Mesenchymal stem cell (in vitro differentiated cells and primary cell): Measurements from ENCODE around the gene RNF31.
"Not testable (repeated sequence)": the region's sequence is repeated elsewhere in the genome, so short reads cannot be mapped to it uniquely, and the experiment has no call there.

ENCODE experiments used
- DNase-seq: peaks from one replicate; pipeline ENCODE4 v3.0.0-alpha.2; 2013
- H2AFZ ChIP-seq: one replicate; pipeline ENCODE4 v1.6.1; 2013; ENCODE audit warnings: low read depth, mild to moderate bottlenecking, control low read depth, inconsistent platforms, low read length, moderate library complexity
- H2AK5ac ChIP-seq: 2 replicates; pipeline ENCODE4 v1.6.1; 2013; ENCODE audit warnings: low read length, moderate library complexity, mild to moderate bottlenecking, inconsistent platforms; ENCODE audit not compliant: severe bottlenecking
- H2BK120ac ChIP-seq: one replicate; pipeline ENCODE4 v1.6.1; 2013; ENCODE audit warnings: low read depth, mild to moderate bottlenecking, inconsistent platforms, low read length, moderate library complexity
- H2BK12ac ChIP-seq, 2 experiments: one replicate each; pipeline ENCODE4 v1.6.1; 2013; ENCODE audit warnings: inconsistent platforms in 2 of 2, low read length in 2 of 2, mild to moderate bottlenecking in 2 of 2, moderate library complexity in 2 of 2, control low read depth in 1 of 2
- H2BK15ac ChIP-seq: one replicate; pipeline ENCODE4 v1.6.1; 2013; ENCODE audit warnings: mild to moderate bottlenecking, low read depth, inconsistent platforms; ENCODE audit not compliant: poor library complexity, severe bottlenecking
- H2BK5ac ChIP-seq: 2 replicates; pipeline ENCODE4 v1.6.1; 2013; ENCODE audit warnings: low read depth, mild to moderate bottlenecking, low read length, control low read depth, inconsistent platforms; ENCODE audit not compliant: poor library complexity, severe bottlenecking
- H3K14ac ChIP-seq, 2 experiments: one replicate each; pipeline ENCODE4 v1.6.1; 2013; ENCODE audit warnings: inconsistent platforms in 2 of 2, low read length in 2 of 2, control low read depth in 1 of 2, mild to moderate bottlenecking in 1 of 2, moderate library complexity in 1 of 2
- H3K18ac ChIP-seq, 2 experiments: one replicate each; pipeline ENCODE4 v1.6.1; 2013; ENCODE audit warnings: inconsistent platforms in 2 of 2, low read length in 2 of 2, control low read depth in 1 of 2, low read depth in 1 of 2, mild to moderate bottlenecking in 1 of 2
- H3K23ac ChIP-seq, 2 experiments: one replicate each; pipeline ENCODE4 v1.6.1; 2013; ENCODE audit warnings: inconsistent platforms in 2 of 2, low read length in 2 of 2, mild to moderate bottlenecking in 2 of 2, moderate library complexity in 2 of 2, control low read depth in 1 of 2
- H3K27ac ChIP-seq: 2 replicates; pipeline ENCODE4 v1.5.1; 2013; ENCODE audit warnings: mild to moderate bottlenecking, moderate library complexity, low read length, control low read depth, inconsistent platforms; ENCODE audit not compliant: poor library complexity, severe bottlenecking
- H3K27me3 ChIP-seq, 2 experiments: 2 replicates each; pipeline versions ENCODE4 v1.6.1 to v1.7.0; 2013; ENCODE audit warnings: low read length in 2 of 2, mild to moderate bottlenecking in 2 of 2, moderate library complexity in 2 of 2, control low read depth in 1 of 2, inconsistent platforms in 1 of 2; ENCODE audit not compliant: control insufficient read depth in 1 of 2, insufficient read depth in 1 of 2
- H3K36me3 ChIP-seq, 2 experiments: 2 replicates each; pipeline versions ENCODE4 v1.6.1 to v1.7.0; 2013; ENCODE audit warnings: low read length in 2 of 2, control low read depth in 1 of 2, inconsistent platforms in 1 of 2, low read depth in 1 of 2, mild to moderate bottlenecking in 1 of 2; ENCODE audit not compliant: insufficient read depth in 2 of 2, control insufficient read depth in 1 of 2
- H3K4ac ChIP-seq, 2 experiments: one replicate each; pipeline ENCODE4 v1.6.1; 2013; ENCODE audit warnings: inconsistent platforms in 2 of 2, low read length in 2 of 2, mild to moderate bottlenecking in 2 of 2, moderate library complexity in 2 of 2, control low read depth in 1 of 2, low read depth in 1 of 2
- H3K4me1 ChIP-seq: 2 replicates; pipeline ENCODE4 v1.6.1; 2013; ENCODE audit warnings: low read depth, low read length, control low read depth; ENCODE audit not compliant: control insufficient read depth, insufficient read depth
- H3K4me2 ChIP-seq: 2 replicates; pipeline ENCODE4 v1.6.1; 2013; ENCODE audit warnings: low read length, mild to moderate bottlenecking, inconsistent platforms; ENCODE audit not compliant: poor library complexity, severe bottlenecking
- H3K4me3 ChIP-seq, 2 experiments: 2 replicates each; pipeline versions ENCODE4 v1.5.1 to v1.7.0; 2013; ENCODE audit warnings: low read length in 2 of 2, mild to moderate bottlenecking in 2 of 2, control low read depth in 1 of 2, low read depth in 1 of 2; ENCODE audit not compliant: insufficient read depth in 1 of 2
- H3K79me1 ChIP-seq: replicated peaks from 2 replicates; pipeline ENCODE4 v1.6.1; 2013; ENCODE audit warnings: mild to moderate bottlenecking, control low read depth, low read length, inconsistent platforms; ENCODE audit not compliant: poor library complexity, severe bottlenecking
- H3K9ac ChIP-seq: 2 replicates; pipeline ENCODE4 v1.7.0; 2013; ENCODE audit warnings: mild to moderate bottlenecking, low read length, moderate library complexity
- H3K9me3 ChIP-seq: 2 replicates; pipeline ENCODE4 v1.7.0; 2013; ENCODE audit warnings: mild to moderate bottlenecking, low read length; ENCODE audit not compliant: control insufficient read depth
- H4K8ac ChIP-seq: one replicate; pipeline ENCODE4 v1.6.1; 2013; ENCODE audit warnings: inconsistent platforms, mild to moderate bottlenecking, low read length, moderate library complexity
- H4K91ac ChIP-seq: one replicate; pipeline ENCODE4 v1.6.1; 2013; ENCODE audit warnings: mild to moderate bottlenecking, low read length, inconsistent platforms
- WGBS: methylation state at CpG from one replicate; pipeline ENCODE4 v1.1.7; 2013; ENCODE audit warnings: mixed read lengths; 5-methylcytosine and 5-hydroxymethylcytosine counted together

Gene RNF31

DNA sequence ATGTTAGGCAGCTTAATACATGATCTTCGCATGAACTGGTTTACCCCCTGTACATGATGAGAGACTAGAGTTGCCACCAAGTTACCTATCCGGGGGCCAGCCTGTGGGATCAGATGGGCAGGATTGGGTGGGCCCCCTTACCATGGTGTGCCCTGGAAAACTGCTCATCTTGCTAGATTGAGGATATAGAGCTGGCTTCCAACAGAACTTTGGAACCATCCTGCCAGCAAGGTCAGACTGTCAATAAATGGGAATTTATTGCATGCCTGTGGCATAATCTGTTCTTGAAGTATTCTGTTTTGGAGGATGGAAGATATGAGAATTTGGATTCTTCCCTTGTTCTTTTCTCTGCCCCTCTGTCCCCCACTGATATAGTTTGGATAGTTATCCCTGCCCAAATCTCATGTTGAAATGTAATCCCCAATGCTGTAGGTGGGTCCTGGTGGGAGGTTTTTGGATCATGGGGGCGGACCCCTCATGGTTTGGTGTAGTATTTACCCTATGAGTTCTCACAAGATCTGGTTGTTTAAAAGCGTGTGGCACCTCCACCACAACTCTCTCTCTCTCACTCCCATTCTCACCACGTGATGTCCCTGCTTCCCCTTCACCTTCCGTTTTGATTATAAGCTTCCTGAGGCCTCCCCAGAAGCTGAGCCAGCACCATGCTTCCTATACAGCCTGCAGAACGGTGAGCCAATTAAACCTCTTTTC is 51.7 kb downstream of the RNF31 start:
- no peak overlapping the region for H3K27ac ChIP-seq
- no peak overlapping the region for H2BK120ac ChIP-seq
- peaks cover 21% of the 10 kb centered on the region for H3K79me1 ChIP-seq
- H2BK15ac ChIP-seq = no peak overlapping the region
- H3K27me3 ChIP-seq = no peaks in the 10 kb centered on the region
- H3K18ac ChIP-seq = no peak overlapping the region
- H4K91ac ChIP-seq = no peak overlapping the region
- H3K36me3 ChIP-seq = peaks cover 9 to 28% of the 10 kb centered on the region in 2 experiments
- peaks cover 3% of the 10 kb centered on the region for H3K9me3 ChIP-seq
- no peak overlapping the region for H3K4me3 ChIP-seq
- H2BK5ac ChIP-seq = no peak overlapping the region
- H4K8ac ChIP-seq = no peak overlapping the region
- no peak overlapping the region for H2AK5ac ChIP-seq
- H3K4me2 ChIP-seq = peak overlapping the region; percentile 22
- DNase-seq = no peak
- no peak overlapping the region for H2AFZ ChIP-seq
- no peak overlapping the region for H3K23ac ChIP-seq
- peaks cover 9% of the 10 kb centered on the region for H3K4me1 ChIP-seq
- H3K14ac ChIP-seq = no peak overlapping the region
- no peak overlapping the region for H3K9ac ChIP-seq
- whole genome bisulfite sequencing = over 99% methylated on average over 6 of the region's 7 CpGs
- H2BK12ac ChIP-seq = no peak overlapping the region
- H3K4ac ChIP-seq = no peak overlapping the region

DNA sequence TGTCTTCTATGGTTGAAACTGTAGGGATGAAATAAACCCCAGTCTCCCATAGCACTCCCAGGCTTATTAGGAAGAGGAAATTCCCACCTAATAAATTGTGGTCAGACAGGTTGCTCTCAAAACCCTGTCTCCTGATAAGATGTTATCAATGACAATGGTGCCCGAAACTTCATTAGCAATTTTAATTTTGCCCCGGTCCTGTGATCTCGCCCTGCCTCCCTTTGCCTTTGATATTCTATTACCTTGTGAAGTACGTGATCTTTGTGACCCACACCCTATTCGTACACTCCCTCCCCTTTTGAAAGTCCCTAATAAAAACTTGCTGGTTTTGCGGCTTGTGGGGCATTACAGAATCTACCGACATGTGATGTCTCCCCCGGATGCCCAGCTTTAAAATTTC is 55.2 kb downstream of the RNF31 start:
- DNase-seq, H3K4me3 ChIP-seq, H3K23ac ChIP-seq, H4K8ac ChIP-seq, H3K18ac ChIP-seq, H2AFZ ChIP-seq, H3K4ac ChIP-seq, H3K27ac ChIP-seq, H3K14ac ChIP-seq, H2BK15ac ChIP-seq, H4K91ac ChIP-seq, H3K4me2 ChIP-seq, H2BK5ac ChIP-seq, H3K4me1 ChIP-seq, H3K9ac ChIP-seq, H3K27me3 ChIP-seq, H2BK120ac ChIP-seq, H2BK12ac ChIP-seq, H3K9me3 ChIP-seq, H2AK5ac ChIP-seq: not testable (repeated sequence)
- Histone ChIP-seq H3K36me3 (peaks cover 31 to 58% of the 10 kb centered on the region in 2 experiments), H3K79me1 (peaks cover 28% of the 10 kb centered on the region)
- WGBS = 92% methylated on average over 8 of the region's 8 CpGs

DNA sequence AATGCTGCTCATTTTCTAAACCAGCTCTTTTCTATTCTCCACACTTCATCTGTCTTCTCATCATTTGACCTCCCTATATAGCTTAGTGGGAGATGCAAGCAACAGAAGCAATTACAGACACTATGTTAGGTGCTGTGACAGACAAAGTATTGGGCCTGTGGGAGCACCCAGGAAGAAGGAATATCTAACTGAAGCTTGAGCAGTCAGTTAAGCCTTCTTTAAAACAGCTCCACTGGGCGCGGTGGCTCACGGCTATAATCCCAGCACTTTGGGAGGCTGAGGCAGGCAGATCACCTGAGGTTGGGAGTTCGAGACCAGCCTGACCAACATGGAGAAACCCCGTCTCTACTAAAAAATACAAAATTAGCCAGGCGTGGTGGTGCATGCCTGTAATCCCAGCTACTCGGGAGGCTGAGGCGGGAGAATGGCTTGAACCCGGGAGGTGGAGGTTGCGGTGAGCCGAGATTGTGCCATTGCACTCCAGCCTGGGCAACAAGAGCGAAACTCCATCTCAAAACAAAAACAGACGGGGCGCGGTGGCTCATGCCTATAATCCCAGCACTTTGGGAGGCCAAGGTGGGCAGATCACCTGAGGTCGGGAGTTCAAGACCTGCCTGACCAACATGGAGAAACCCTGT is 56.1 kb downstream of the RNF31 start:
- not testable (repeated sequence) for H3K4ac ChIP-seq, H3K14ac ChIP-seq, H2BK120ac ChIP-seq, DNase-seq, H3K27me3 ChIP-seq, H3K27ac ChIP-seq, H2AK5ac ChIP-seq, H3K4me2 ChIP-seq, H2BK15ac ChIP-seq, H2AFZ ChIP-seq, H3K23ac ChIP-seq, H2BK5ac ChIP-seq, H3K9me3 ChIP-seq, H3K4me3 ChIP-seq, H4K8ac ChIP-seq, H3K4me1 ChIP-seq, H4K91ac ChIP-seq, H3K9ac ChIP-seq, H2BK12ac ChIP-seq, H3K18ac ChIP-seq
- Histone ChIP-seq H3K36me3 (peaks cover 35 to 66% of the 10 kb centered on the region in 2 experiments), H3K79me1 (peaks cover 31% of the 10 kb centered on the region)
- WGBS = 96% methylated on average over 12 of the region's 16 CpGs

- H3K4ac ChIP-seq = no peak overlapping the region
- H3K79me1 ChIP-seq = peaks cover 32% of the 10 kb centered on the region
- no peak overlapping the region for H4K8ac ChIP-seq
- no peak overlapping the region for H3K18ac ChIP-seq
- no peak overlapping the region for H3K4me3 ChIP-seq
- H3K36me3 ChIP-seq = peaks cover 39 to 68% of the 10 kb centered on the region in 2 experiments
- no peak overlapping the region for H2AFZ ChIP-seq
- H4K91ac ChIP-seq = no peak overlapping the region
- no peaks in the 10 kb centered on the region for H3K4me1 ChIP-seq
- WGBS = 98% methylated on average over 7 of the region's 7 CpGs
- H3K9me3 ChIP-seq = peaks cover 3% of the 10 kb centered on the region
- no peak overlapping the region for H2BK15ac ChIP-seq
- H3K27me3 ChIP-seq = no peaks in the 10 kb centered on the region
- H2BK5ac ChIP-seq = no peak overlapping the region
- H3K9ac ChIP-seq = no peak overlapping the region
- H3K23ac ChIP-seq = no peak overlapping the region
- no peak overlapping the region for H3K27ac ChIP-seq
- no peak overlapping the region for H3K4me2 ChIP-seq
- H2BK12ac ChIP-seq = no peak overlapping the region
- H3K14ac ChIP-seq = no peak overlapping the region
- H2BK120ac ChIP-seq = no peak overlapping the region
- no peak overlapping the region for H2AK5ac ChIP-seq
- no peak for DNase-seq
Measured at GRCh38 chr14:24204163-24205146, 57.2 kb downstream of the RNF31 start.
